ENCODE results near the gene TIGD3. TPM values are rescaled to one million over a fixed set of nuclear protein-coding genes. Genes with fewer than 3 reads are reported as not detected.

TIGD3 gene
- total RNA-seq, 1 experiment from 2014 or later: 0.35 TPM

DNA sequence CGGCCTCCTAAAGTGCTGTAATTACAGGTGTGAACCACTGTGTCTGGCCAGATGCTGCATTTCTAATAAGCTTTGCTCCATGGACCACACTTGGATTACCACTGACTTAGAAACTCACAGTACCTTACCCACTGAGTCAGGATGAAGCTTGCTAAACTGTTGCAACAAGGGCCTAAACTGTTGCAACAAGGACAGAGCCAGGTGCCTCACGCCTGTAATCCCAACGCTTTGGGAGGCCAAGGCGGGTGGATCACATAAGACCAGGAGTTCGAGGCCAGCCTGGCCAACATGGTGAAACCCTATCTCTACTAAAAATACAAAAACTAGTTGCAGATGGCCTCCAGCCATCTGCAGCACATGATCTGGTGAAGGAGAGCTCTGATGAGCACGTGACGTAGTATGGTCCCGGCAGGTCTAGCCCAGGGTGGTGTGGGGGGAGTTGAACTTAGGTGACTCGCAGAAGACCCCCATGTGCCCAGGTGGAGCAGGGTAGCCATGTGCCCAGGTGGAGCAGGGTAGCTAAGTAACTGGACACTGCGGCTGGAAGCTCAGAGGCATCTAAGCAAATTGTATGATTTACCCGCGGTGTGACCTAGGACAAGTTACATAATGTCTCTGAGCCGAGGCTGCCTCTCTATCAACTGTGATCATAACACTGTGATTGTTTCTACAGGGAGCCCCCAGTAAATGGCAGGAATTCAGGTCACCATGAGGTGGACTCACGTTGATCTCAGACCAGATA is 19.5 kb downstream of the TIGD3 start:
- no peaks in the 10 kb centered on the region for H3K36me3 ChIP-seq (replicated peaks; ENCODE audit: control insufficient read depth, insufficient read depth, low read length)
- H3K4me3 ChIP-seq (ENCODE audit: insufficient read depth, low read depth, low read length): no peak overlapping the region
- H3K27me3 ChIP-seq (ENCODE audit: control insufficient read depth, insufficient read depth, low read length): no peaks in the 10 kb centered on the region
- no peak for DNase-seq

DNA sequence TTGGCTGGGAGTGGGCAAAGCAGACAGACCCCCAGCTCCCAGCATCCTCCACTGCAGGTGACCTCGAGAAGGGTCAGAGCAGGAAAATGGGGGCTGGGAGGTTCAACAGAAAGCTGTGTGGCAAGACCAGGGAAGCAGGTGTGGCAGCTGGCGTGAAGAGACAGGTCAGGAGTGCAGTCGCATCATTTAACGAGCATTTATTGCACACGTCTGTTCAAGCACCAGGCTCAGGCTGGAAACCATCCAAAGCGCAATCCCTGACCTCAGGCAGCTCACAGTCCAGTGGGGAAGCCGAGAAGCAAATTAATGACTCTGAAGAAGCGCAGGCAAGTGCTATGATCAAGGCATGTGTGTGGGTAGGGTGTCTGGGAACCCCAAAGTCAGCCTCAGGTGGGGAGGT is 20.5 kb downstream of the TIGD3 start:
- no peaks in the 10 kb centered on the region for H3K27me3 ChIP-seq (ENCODE audit: control insufficient read depth, insufficient read depth, low read length)
- no peaks in the 10 kb centered on the region for H3K36me3 ChIP-seq (replicated peaks; ENCODE audit: control insufficient read depth, insufficient read depth, low read length)
- DNase-seq: no peak
- no peak overlapping the region for H3K4me3 ChIP-seq (ENCODE audit: insufficient read depth, low read depth, low read length)

DNA sequence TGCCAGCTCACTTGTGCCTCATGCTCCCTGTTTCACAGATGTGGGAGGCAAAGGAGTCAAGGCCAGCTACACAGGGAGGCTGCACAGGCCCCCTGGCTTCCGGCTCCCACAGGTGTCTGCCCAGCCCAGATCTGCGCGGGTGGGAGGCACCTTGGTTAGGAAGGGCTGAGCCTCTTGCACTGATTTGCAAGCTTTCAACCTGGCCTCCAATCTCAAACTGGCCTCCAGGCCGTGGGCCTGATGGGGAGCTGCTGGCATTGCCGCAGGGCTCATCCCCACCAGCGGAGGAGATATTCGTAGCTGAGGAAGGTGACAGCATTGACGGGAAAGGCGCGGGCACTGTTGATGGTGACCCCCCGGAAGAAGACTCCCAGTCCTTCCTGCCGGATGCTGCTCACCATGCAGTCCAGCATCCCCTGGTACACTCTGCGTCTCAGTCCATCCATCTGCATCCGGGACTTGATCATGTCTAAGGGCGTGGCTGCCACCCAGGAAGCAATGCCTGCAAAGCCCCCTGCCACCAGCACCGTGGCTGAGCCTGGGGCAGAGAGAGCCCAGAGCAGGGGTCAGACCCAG is 21.7 kb downstream of the TIGD3 start:
- Histone ChIP-seq H3K27me3 (ENCODE audit: control insufficient read depth, insufficient read depth, low read length) (no peaks in the 10 kb centered on the region), H3K36me3 (replicated peaks; ENCODE audit: control insufficient read depth, insufficient read depth, low read length) (no peaks in the 10 kb centered on the region), H3K4me3 (ENCODE audit: insufficient read depth, low read depth, low read length) (no peak overlapping the region)
- peak; percentile 35 for DNase-seq

DNA sequence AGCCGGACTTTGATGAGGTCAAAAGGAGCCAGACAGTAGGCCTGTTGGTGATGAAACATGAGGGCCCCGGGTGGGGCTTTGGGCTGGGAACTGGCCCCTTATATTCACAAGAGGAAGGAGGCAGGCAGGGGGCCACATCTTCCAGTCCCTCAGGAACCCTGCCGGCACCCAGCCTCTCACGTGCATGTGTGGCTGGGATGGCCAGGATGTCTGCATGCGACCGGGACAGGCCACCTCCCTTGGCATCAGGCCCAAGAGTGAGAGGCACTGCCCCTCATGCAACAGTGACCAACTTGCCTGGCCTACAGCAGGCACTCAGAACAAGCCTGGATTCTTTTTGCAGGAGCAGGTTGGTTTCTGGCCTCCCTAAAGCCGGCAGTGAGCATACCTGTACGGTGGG is 22.5 kb downstream of the TIGD3 start:
- no peak for DNase-seq
- H3K36me3 ChIP-seq (replicated peaks; ENCODE audit: control insufficient read depth, insufficient read depth, low read length): no peaks in the 10 kb centered on the region
- H3K27me3 ChIP-seq (ENCODE audit: control insufficient read depth, insufficient read depth, low read length): no peaks in the 10 kb centered on the region
- H3K4me3 ChIP-seq (ENCODE audit: insufficient read depth, low read depth, low read length): no peak overlapping the region

DNA sequence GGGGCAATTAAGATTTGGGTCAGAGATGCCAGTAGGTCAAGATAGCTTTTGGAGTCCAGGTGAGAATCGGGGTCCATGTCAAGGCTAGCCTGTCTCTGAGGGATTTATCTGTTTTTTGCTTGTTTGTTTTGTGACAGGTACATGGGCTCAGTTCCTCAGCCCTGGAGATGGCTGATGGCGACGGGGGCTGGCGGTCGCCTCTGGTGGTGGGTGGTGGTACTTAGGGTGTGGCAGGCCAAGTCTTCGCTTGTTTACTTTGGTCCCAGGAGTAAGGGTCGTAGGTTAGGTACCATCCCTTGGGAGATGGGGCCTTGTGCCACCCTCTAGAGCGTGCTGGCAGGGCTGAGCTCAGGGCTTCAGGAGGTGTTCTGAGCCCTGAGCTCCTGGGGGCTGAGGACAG is 23.2 kb downstream of the TIGD3 start:
- DNase-seq: peak; percentile 60
- no peaks in the 10 kb centered on the region for H3K27me3 ChIP-seq (ENCODE audit: control insufficient read depth, insufficient read depth, low read length)
- no peak overlapping the region for H3K4me3 ChIP-seq (ENCODE audit: insufficient read depth, low read depth, low read length)
- H3K36me3 ChIP-seq (replicated peaks; ENCODE audit: control insufficient read depth, insufficient read depth, low read length): no peaks in the 10 kb centered on the region

DNA sequence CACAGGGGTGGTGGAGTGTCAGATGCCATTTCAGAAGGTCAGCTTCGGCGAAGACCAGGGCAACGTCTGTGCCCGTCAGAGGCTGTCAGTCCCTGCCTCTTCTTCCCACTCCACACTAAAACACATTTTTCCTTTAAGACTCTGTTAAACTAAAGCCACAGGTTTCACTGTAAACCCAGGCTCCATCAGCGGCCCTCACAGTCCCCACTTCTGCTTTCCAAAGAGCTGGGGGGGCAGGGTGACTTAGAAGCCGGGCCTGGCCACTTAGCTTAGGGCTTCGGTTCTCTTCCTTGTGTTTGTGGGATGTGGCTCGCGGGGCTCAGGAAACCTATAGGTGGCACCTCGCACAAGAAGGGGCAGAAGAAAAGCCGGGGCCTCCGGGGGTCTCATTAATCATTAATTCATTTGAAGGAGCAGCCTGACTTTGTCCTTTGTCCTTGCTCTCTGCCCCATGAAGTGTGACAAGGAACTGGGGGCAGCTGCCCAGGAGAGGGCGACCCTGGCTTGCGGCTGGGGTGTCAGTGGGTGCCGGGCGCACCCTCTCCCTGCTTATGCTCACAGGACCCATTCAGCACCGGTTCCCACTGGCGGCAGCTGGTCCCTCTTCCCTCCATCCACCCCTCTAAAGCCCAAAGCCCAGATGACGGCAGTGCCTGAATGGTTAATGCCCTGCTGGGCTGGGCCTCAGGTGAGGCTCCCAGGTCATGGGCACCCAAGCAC is 23.8 kb downstream of the TIGD3 start:
- Histone ChIP-seq H3K27me3 (ENCODE audit: control insufficient read depth, insufficient read depth, low read length) (no peaks in the 10 kb centered on the region), H3K4me3 (ENCODE audit: insufficient read depth, low read depth, low read length) (no peak overlapping the region)
- DNase-seq: peak; percentile 60

DNA sequence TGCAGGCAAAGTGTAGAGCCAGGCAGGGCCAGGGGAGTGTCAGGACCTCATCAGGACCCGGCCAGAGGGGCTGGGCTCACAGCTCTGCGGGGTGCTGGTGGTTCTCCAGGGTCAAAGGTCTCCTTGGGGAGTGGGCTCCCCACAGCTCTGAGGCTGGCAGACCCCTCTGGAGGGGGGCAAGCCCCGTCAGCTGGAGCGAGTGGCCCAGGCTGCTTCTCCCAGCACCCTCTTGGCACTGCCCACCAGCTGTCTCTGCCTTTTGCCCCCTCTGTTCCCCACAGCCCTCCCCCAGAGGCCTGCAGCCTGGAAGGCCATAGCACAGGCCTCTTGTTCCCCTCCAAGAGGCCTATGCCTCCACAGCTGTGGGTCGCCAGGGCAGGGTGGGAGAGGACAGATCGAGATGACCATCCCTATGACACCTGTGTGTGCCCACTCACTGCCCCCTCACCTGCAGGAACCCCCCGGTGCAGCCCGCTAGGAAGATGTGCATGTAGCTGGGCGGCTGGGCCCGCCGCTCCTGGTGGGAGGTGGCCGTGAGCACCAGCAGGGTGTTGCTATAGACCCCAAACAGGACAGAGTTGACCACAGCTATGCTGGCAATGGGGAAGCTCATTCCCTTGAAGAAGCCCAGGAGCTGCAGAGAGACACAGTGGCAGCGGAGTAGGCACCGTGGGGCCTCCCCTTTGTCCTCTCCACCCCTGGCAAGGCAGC is 24.5 kb downstream of the TIGD3 start:
- H3K4me3 ChIP-seq (ENCODE audit: insufficient read depth, low read depth, low read length): no peak overlapping the region
- H3K27me3 ChIP-seq (ENCODE audit: control insufficient read depth, insufficient read depth, low read length): no peaks in the 10 kb centered on the region
- no peak for DNase-seq
- H3K36me3 ChIP-seq (replicated peaks; ENCODE audit: control insufficient read depth, insufficient read depth, low read length): no peaks in the 10 kb centered on the region

More for the DNA sequence above, 23.8 kb downstream of the TIGD3 start:
- H3K36me3 ChIP-seq (replicated peaks; ENCODE audit: control insufficient read depth, insufficient read depth, low read length): no peaks in the 10 kb centered on the region

DNA sequence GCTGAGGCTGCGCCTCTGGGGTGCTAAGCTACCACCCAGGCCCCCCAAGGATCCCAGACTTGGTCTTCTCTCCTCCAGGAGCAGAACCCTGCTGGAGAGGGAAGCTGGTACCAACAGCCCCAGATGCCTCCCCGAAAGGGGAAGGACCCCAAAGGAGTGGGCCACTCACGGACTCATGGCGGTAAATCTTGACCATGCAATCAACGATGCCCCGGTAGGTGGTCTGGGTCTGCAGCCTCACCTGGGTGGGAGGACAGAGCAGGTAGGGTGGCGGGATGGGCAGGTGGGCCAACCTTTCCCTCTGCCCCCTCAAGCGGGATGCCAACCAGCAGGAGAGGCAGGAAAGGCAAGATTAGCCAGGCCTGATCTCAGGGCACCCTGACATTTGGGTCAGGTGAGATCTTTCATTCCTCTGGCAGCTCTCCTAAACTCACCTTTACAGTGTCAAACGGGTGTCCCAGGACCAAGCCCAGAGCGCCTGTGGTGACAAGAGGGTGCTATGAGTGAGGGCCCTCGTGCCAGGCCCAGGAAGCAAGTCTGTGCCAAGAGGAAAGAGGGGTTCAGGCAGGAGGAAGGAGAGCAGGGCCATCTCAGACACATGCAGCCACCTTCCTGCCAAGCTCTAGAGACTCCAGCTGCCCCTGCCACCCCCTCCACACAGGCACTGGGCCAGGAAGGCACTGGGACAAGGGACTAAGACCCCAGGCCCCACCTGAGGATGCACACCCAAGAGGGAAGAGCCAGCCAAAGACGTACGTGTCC is 25.3 kb downstream of the TIGD3 start:
- no peak for DNase-seq
- no peaks in the 10 kb centered on the region for H3K27me3 ChIP-seq (ENCODE audit: control insufficient read depth, insufficient read depth, low read length)
- no peak overlapping the region for H3K4me3 ChIP-seq (ENCODE audit: insufficient read depth, low read depth, low read length)
- H3K36me3 ChIP-seq (replicated peaks; ENCODE audit: control insufficient read depth, insufficient read depth, low read length): no peaks in the 10 kb centered on the region

DNA sequence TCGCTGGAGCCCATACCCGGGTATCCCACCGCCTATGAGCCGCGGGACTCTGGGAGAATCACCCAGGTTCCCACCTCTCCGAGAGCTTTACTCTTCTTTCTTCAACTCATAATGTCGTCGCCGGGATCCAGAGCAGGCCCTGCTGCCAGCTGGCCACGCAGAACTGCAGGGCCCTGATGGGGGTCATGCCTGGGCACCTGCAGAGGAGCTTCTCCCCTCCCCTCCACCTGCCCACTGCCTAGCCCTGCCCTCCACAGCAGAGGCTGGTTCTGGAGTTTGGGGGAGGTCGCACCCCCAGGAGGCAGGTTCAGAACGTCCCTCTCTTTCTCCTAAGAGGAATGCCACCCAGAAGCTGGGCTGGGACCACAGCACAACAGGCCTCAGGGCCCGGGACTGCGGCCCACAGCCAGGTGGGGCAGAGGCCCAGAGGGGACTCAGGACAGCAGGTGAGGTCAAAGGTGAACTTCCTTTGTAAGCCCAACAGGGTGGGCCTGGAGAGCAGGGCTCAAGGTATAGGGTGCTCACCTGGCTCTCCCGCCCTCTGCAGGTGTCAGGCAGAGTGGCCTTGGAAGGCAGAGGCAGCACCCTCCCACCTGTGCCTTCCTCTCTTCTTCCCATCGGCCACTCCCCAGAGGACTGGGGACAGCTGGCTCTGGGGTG is 26.0 kb downstream of the TIGD3 start:
- DNase-seq: peak; percentile 52
- no peaks in the 10 kb centered on the region for H3K36me3 ChIP-seq (replicated peaks; ENCODE audit: control insufficient read depth, insufficient read depth, low read length)
- H3K4me3 ChIP-seq (ENCODE audit: insufficient read depth, low read depth, low read length): no peak overlapping the region
- no peaks in the 10 kb centered on the region for H3K27me3 ChIP-seq (ENCODE audit: control insufficient read depth, insufficient read depth, low read length)

DNA sequence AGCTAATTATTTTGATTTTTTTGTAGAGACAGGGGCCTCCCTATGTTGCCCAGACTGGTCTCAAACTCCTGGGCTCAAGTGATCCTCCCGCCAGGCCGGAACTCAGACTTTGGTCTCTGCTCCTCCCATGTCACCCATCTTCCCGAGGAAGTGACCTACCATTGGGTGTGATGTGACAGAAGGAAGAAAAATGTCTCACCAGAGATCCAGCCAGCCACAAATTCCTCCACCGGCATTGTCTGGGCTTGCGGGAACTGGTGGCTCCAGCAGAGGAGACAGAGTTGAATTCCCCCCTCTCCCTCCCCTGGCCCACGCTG is 27.1 kb downstream of the TIGD3 start:
- Histone ChIP-seq H3K36me3 (replicated peaks; ENCODE audit: control insufficient read depth, insufficient read depth, low read length) (no peaks in the 10 kb centered on the region), H3K4me3 (ENCODE audit: insufficient read depth, low read depth, low read length) (no peak overlapping the region), H3K27me3 (ENCODE audit: control insufficient read depth, insufficient read depth, low read length) (no peaks in the 10 kb centered on the region)
- DNase-seq: no peak

DNA sequence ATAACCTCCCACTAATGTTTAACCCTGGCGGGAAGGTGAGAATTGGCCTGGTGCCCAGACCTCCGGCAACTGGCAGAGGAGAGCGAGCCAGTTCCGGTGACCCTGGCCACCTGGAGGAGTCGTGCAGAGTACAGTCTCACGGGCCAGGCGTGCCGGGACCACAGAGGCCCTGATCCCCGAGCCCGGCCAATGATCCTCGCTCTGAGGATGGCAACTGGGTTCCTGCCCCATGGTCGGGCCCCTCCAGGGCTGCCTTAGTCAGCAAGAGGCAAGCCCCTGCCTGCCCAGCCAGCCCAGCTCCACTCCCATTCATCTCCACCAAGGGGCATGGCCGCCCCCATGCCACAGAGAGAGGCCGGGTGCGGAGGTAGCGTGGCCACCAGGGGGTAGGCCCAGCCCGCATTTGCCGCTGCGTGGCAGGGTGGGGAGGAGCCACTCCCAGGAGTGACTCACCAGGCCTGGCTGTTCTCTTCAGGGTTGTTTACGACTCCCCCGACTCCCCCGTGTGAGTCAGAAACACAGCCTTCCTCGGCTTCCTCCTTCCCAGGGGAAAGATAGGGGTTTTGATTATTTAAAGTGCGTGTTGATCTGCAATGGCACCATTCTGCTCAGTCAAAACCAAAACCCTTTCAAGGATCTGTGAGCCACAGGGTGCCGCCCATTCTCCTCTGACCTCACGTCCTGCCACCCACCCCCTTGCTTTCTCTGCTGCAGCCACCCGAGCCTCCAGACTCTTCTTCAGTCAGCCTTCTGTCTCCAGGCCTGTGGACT is 27.7 kb downstream of the TIGD3 start, which contains the start of gene SLC25A45:
Gene SLC25A45, minus strand, starts transcription at position 614 of the 771 bp plus-strand sequence. CDS start 695 bp downstream, outside the sequence.
- DNase-seq: peak; percentile 89
- Histone ChIP-seq H3K36me3 (replicated peaks; ENCODE audit: control insufficient read depth, insufficient read depth, low read length) (no peaks in the 10 kb centered on the region), H3K27me3 (ENCODE audit: control insufficient read depth, insufficient read depth, low read length) (no peaks in the 10 kb centered on the region), H3K4me3 (ENCODE audit: insufficient read depth, low read depth, low read length) (no peak within 1 kb of the TSS; the same call in none of the 2 replicates)

DNA sequence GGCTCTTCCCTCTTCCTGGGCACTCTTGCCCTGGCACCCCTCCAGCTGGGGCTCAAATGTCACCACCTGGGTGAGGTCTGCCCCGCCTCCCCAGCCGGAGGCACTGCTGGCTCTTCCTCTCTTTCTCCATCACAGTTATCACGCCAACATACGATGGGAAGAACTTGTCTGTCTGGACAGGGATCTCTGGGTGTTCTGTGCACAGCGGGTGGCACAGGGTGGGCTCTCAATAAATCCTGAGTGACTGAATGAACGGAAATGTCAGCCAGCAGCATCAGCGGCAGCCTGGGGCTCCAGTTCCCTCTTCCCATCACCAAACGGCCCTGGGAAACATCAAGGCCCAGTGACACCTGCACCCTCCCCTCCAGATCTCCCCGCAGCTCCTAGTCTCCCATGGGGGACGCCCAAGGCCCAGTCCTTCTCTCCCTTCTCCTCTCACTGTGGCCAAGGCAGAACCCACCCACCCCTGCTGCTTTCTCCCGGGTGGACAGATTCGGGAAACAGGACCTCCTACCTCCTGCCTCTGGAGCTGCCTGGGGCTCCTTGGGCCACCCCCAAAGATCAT is 28.3 kb downstream of the TIGD3 start:
- Histone ChIP-seq H3K4me3 (ENCODE audit: insufficient read depth, low read depth, low read length) (no peak overlapping the region), H3K36me3 (replicated peaks; ENCODE audit: control insufficient read depth, insufficient read depth, low read length) (no peaks in the 10 kb centered on the region), H3K27me3 (ENCODE audit: control insufficient read depth, insufficient read depth, low read length) (no peaks in the 10 kb centered on the region)
- DNase-seq: no peak

DNA sequence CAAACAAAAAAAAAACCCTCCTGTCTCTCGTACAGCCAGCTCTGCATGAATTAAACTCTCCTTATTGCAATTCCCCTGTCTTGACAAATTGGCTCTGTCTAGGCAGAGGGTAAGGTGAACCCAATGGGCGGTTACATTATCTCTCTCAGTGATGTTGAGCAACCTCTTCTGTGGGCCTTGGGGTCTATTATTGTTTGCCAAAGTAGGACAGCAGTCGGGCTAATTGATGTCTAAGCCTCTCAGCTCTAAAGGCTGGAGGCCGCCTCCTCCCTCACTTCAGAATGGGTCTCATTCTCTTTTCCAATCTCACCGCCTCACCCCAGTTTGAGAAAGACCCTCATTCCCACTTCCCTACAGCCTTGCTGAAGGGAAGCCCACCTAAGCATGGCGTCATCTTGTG is 29.2 kb downstream of the TIGD3 start:
- Histone ChIP-seq H3K27me3 (ENCODE audit: control insufficient read depth, insufficient read depth, low read length) (no peaks in the 10 kb centered on the region), H3K36me3 (replicated peaks; ENCODE audit: control insufficient read depth, insufficient read depth, low read length) (no peaks in the 10 kb centered on the region), H3K4me3 (ENCODE audit: insufficient read depth, low read depth, low read length) (no peak overlapping the region)
- DNase-seq: no peak
